K562 (cell line): ENCODE results near the gene FCHO1. TPM values are rescaled to one million over a fixed set of nuclear protein-coding genes. Genes with fewer than 3 reads are reported as not detected.

Source experiments
- CC2D1A ChIP-seq: fragments of 450-650 bp; IDR thresholded peaks from 2 replicates; pipeline ENCODE4 v1.6.1; 2017; ENCODE audit warnings: mild to moderate bottlenecking
- CHCHD3 ChIP-seq: fragments of 250-450 bp; sonication (Bioruptor Pico); IDR thresholded peaks from 2 replicates; pipeline ENCODE4 v2.1.2; 2022; ENCODE audit warnings: mild to moderate bottlenecking
- DIDO1 ChIP-seq: fragments of 450-650 bp; IDR thresholded peaks from 2 replicates; pipeline ENCODE4 v1.6.1; 2016; ENCODE audit warnings: low read depth, missing biosample characterization, missing genetic modification characterization
- RAD21 ChIP-seq, 2 experiments: fragments of 250-450 bp in 1 of 2; fragments of 450-650 bp in 1 of 2; sonication (Bioruptor Pico) in 1 of 2; formaldehyde crosslinking in 1 of 2; IDR thresholded peaks in 1 of 2; conservative IDR thresholded peaks in 1 of 2; 2 replicates each; pipeline versions ENCODE4 v1.4.0 to v1.8.0; 2020 to 2022; ENCODE audit warnings: mild to moderate bottlenecking in 2 of 2, moderate library complexity in 1 of 2
- SMAD4 ChIP-seq: fragments of 250-450 bp; sonication (Bioruptor Pico); conservative IDR thresholded peaks from 2 replicates; pipeline ENCODE4 v1.8.0; 2021; ENCODE audit warnings: inconsistent platforms, mild to moderate bottlenecking, moderate library complexity
- TEAD4 ChIP-seq, 2 experiments: sonication (generic) in 1 of 2; formaldehyde crosslinking in 1 of 2; IDR thresholded peaks; 2 replicates each; pipeline versions ENCODE4 v1.6.1 to v1.8.0; 2012 to 2022; ENCODE audit warnings: borderline replicate concordance in 1 of 2, inconsistent platforms in 1 of 2, low read length in 1 of 2, mild to moderate bottlenecking in 1 of 2, missing genetic modification reagents in 1 of 2
- VEZF1 ChIP-seq: fragments of 200-800 bp; sonication (Bioruptor generic); IDR thresholded peaks from 2 replicates; pipeline ENCODE4 v1.6.1; 2017; ENCODE audit warnings: missing genetic modification characterization, missing compliant biosample characterization
- YY1 ChIP-seq, 3 experiments: IDR thresholded peaks; 2 replicates each; pipeline ENCODE4 v1.6.1; 2011; ENCODE audit warnings: low read length in 2 of 3, mild to moderate bottlenecking in 2 of 3, moderate library complexity in 2 of 3, borderline replicate concordance in 1 of 3, control low read depth in 1 of 3, low read depth in 1 of 3; ENCODE audit not compliant: insufficient read depth in 3 of 3, insufficient replicate concordance in 2 of 3, control insufficient read depth in 1 of 3, insufficient read length in 1 of 3; ENCODE audit errors: extremely low read depth in 1 of 3
- polyA plus RNA-seq, 8 experiments: library from polyadenylated mRNA; depleted of rRNA in 4 of 8; stranded (reverse) in 5 of 8; unstranded in 3 of 8; fragments of >200 nt; fragmentation: Nextera tagmentation in 2 of 8; fragmentation: Illumina TruSeq in 1 of 8; extraction: Ambion mirVana in 2 of 8; extraction: Trizol in 1 of 8; gene quantifications; 2 replicates each; pipeline versions ENCODE4 v1.2.1 to v1.2.3, GENCODE V29; 2011 to 2014; ENCODE audit warnings: inconsistent platforms in 1 of 8, missing spikeins in 1 of 8
- total RNA-seq, 7 experiments: library from RNA; depleted of rRNA in 6 of 7; stranded (reverse); fragments of >200 nt in 6 of 7; fragmentation: Illumina TruSeq in 2 of 7; extraction: Trizol in 2 of 7; gene quantifications; 2 replicates each; pipeline versions ENCODE4 v1.2.1 to v1.2.3, GENCODE V29; 2011 to 2021; ENCODE audit warnings: low replicate concordance in 1 of 7
- TF ChIP-seq, protein P1 (sequence below), 2 experiments: fragments of 450-650 bp; formaldehyde crosslinking in 1 of 2; IDR thresholded peaks; 2 replicates each; pipeline versions ENCODE4 v1.4.0 to v1.6.1; 2014 to 2020; ENCODE audit warnings: mild to moderate bottlenecking in 2 of 2, borderline replicate concordance in 1 of 2, low read depth in 1 of 2
- TF ChIP-seq, protein P2 (sequence below), 3 experiments: IDR thresholded peaks in 2 of 3; conservative IDR thresholded peaks in 1 of 3; 2 replicates each; pipeline ENCODE4 v1.5.1; 2011 to 2012; ENCODE audit warnings: low read length in 3 of 3, mild to moderate bottlenecking in 3 of 3, control low read depth in 2 of 3, improper control_type of control experiment in 1 of 3, inconsistent platforms in 1 of 3, low read depth in 1 of 3, mixed read lengths in 1 of 3, moderate library complexity in 1 of 3; ENCODE audit not compliant: insufficient read depth in 2 of 3
- TF ChIP-seq, protein P3 (sequence below): fragments of 450-650 bp; formaldehyde crosslinking; IDR thresholded peaks from 2 replicates; pipeline ENCODE4 v1.4.0; 2020; ENCODE audit warnings: mild to moderate bottlenecking, moderate library complexity

The FCHO1 gene
- total and polyA plus RNA-seq, 9 of the 15 experiments (the other 6 are each of a cell fraction or from before 2014, with no cell fraction given): 0.21 to 58.9 (median 18.3) TPM

DNA sequence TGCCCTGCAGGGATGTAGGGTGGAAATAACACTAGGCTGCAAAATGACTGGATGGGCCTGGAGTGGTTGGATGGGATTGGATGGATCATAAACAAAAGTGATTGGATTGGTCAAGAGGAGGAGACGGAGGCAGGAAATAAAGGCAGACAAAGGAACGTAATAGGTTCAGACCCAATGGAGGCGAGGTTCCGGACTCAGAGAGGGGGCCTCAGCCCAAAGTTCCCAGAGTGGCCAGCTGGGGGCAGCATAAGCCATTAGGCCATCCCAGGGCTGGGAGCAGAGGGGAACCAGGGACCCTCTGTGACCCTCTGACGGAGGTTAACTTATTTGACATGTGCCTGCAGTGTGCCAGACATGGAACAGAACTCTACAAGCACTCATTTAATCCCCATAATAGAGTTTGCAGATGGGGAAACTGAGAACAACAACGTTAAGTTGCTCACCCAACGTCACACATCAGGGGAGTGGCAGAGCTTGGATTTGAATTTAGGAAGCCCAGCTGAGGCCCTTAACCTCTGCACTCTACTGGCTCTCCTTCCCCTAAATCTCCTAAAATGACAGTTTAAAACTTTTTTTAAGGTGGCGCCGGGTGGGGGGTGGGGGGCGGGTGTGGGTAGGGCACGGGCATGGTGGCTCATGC lies 47.3 kb upstream of the FCHO1 start (continued):
- TF ChIP-seq, protein P1, sequence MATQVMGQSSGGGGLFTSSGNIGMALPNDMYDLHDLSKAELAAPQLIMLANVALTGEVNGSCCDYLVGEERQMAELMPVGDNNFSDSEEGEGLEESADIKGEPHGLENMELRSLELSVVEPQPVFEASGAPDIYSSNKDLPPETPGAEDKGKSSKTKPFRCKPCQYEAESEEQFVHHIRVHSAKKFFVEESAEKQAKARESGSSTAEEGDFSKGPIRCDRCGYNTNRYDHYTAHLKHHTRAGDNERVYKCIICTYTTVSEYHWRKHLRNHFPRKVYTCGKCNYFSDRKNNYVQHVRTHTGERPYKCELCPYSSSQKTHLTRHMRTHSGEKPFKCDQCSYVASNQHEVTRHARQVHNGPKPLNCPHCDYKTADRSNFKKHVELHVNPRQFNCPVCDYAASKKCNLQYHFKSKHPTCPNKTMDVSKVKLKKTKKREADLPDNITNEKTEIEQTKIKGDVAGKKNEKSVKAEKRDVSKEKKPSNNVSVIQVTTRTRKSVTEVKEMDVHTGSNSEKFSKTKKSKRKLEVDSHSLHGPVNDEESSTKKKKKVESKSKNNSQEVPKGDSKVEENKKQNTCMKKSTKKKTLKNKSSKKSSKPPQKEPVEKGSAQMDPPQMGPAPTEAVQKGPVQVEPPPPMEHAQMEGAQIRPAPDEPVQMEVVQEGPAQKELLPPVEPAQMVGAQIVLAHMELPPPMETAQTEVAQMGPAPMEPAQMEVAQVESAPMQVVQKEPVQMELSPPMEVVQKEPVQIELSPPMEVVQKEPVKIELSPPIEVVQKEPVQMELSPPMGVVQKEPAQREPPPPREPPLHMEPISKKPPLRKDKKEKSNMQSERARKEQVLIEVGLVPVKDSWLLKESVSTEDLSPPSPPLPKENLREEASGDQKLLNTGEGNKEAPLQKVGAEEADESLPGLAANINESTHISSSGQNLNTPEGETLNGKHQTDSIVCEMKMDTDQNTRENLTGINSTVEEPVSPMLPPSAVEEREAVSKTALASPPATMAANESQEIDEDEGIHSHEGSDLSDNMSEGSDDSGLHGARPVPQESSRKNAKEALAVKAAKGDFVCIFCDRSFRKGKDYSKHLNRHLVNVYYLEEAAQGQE (IDR thresholded peaks at IDR 0.05; ENCODE audit: borderline replicate concordance): peak; percentile 91
- TF ChIP-seq, protein P1 (CRISPR knock-in tag; IDR thresholded peaks at IDR 0.05; ENCODE audit: low read depth): no peak
- TF ChIP-seq CHCHD3 (CRISPR knock-in tag) (no peak), YY1 (IDR thresholded peaks at IDR 0.05; ENCODE audit: borderline replicate concordance in 1 of 3, control insufficient read depth in 1 of 3, extremely low read depth in 1 of 3, insufficient read depth in 3 of 3, insufficient read length in 1 of 3, insufficient replicate concordance in 2 of 3, low read depth in 1 of 3, low read length in 2 of 3) (peak in 1 of 3 experiments; percentile 35), TEAD4 (IDR thresholded peaks at IDR 0.05; ENCODE audit: low read length) (0 out of 2 replicates have a peak, but pooled peaks have one; percentile 8), TEAD4 (CRISPR knock-in tag; IDR thresholded peaks at IDR 0.05; ENCODE audit: borderline replicate concordance) (no peak), SMAD4 (no peak), VEZF1 (CRISPR knock-in tag) (peak; percentile 37; the same call in 1 of the 2 replicates), DIDO1 (no peak), RAD21 (CRISPR knock-in tag; conservative IDR thresholded peaks at IDR 0.05 in 1 of 2, IDR thresholded peaks at IDR 0.05 in 1 of 2) (peak; percentile 84 to 94), CC2D1A (peak; percentile 72)
- TF ChIP-seq, protein P2, sequence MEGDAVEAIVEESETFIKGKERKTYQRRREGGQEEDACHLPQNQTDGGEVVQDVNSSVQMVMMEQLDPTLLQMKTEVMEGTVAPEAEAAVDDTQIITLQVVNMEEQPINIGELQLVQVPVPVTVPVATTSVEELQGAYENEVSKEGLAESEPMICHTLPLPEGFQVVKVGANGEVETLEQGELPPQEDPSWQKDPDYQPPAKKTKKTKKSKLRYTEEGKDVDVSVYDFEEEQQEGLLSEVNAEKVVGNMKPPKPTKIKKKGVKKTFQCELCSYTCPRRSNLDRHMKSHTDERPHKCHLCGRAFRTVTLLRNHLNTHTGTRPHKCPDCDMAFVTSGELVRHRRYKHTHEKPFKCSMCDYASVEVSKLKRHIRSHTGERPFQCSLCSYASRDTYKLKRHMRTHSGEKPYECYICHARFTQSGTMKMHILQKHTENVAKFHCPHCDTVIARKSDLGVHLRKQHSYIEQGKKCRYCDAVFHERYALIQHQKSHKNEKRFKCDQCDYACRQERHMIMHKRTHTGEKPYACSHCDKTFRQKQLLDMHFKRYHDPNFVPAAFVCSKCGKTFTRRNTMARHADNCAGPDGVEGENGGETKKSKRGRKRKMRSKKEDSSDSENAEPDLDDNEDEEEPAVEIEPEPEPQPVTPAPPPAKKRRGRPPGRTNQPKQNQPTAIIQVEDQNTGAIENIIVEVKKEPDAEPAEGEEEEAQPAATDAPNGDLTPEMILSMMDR (IDR thresholded peaks at IDR 0.05 in 2 of 3, conservative IDR thresholded peaks at IDR 0.05 in 1 of 3; ENCODE audit: insufficient read depth in 2 of 3, low read depth in 1 of 3, low read length in 3 of 3): peak; percentile 86 to 95 (median 87)
- TF ChIP-seq, protein P3, sequence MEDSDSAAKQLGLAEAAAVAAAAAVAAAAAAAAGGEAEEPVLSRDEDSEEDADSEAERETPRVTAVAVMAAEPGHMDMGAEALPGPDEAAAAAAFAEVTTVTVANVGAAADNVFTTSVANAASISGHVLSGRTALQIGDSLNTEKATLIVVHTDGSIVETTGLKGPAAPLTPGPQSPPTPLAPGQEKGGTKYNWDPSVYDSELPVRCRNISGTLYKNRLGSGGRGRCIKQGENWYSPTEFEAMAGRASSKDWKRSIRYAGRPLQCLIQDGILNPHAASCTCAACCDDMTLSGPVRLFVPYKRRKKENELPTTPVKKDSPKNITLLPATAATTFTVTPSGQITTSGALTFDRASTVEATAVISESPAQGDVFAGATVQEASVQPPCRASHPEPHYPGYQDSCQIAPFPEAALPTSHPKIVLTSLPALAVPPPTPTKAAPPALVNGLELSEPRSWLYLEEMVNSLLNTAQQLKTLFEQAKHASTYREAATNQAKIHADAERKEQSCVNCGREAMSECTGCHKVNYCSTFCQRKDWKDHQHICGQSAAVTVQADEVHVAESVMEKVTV: peak; percentile 79
